K562 (cell line): ENCODE data around the gene CEND1. TPM values are rescaled to one million over a fixed set of nuclear protein-coding genes. Genes with fewer than 3 reads are reported as not detected.

Experiments used
- COPS2 ChIP-seq: fragments of 450-650 bp; conservative IDR thresholded peaks from 2 replicates; pipeline ENCODE4 v1.6.1; 2016; ENCODE audit warnings: mild to moderate bottlenecking, moderate library complexity
- EGR1 ChIP-seq: fragments of 450-650 bp; conservative IDR thresholded peaks from 2 replicates; pipeline ENCODE4 v1.6.1; 2017; ENCODE audit warnings: mild to moderate bottlenecking
- POLR3A ChIP-seq: IDR thresholded peaks from 2 replicates; pipeline ENCODE4 v1.6.1; 2011; ENCODE audit warnings: borderline replicate concordance, mild to moderate bottlenecking, moderate library complexity; ENCODE audit not compliant: insufficient read length, insufficient read depth; ENCODE audit errors: extremely low read depth
- SIRT6 ChIP-seq: IDR thresholded peaks from one replicate; pipeline ENCODE4 v1.6.1; 2012; ENCODE audit warnings: low read depth, mild to moderate bottlenecking, control low read depth, inconsistent platforms, low read length, moderate library complexity
- U2AF1 ChIP-seq: fragments of 200-400 bp; formaldehyde crosslinking; optimal IDR thresholded peaks from 2 replicates; pipeline ENCODE3; 2017; ENCODE audit warnings: mild to moderate bottlenecking, low read depth, low read length, moderate library complexity
- ZBTB7A ChIP-seq: IDR thresholded peaks from 2 replicates; pipeline ENCODE4 v1.6.1; 2011; ENCODE audit warnings: low read depth, mild to moderate bottlenecking, low read length, moderate library complexity, borderline replicate concordance; ENCODE audit not compliant: control insufficient read depth
- ZNF347 ChIP-seq: fragments of 450-650 bp; formaldehyde crosslinking; IDR thresholded peaks from 2 replicates; pipeline ENCODE4 v1.4.0; 2020; ENCODE audit warnings: low read depth, mild to moderate bottlenecking, moderate library complexity
- ZNF778 ChIP-seq: fragments of 450-650 bp; formaldehyde crosslinking; IDR thresholded peaks from 2 replicates; pipeline ENCODE4 v1.4.0; 2020; ENCODE audit warnings: mild to moderate bottlenecking, moderate library complexity
- polyA plus RNA-seq, 8 experiments: library from polyadenylated mRNA; depleted of rRNA in 4 of 8; stranded (reverse) in 5 of 8; unstranded in 3 of 8; fragments of >200 nt; fragmentation: Nextera tagmentation in 2 of 8; fragmentation: Illumina TruSeq in 1 of 8; extraction: Ambion mirVana in 2 of 8; extraction: Trizol in 1 of 8; gene quantifications; 2 replicates each; pipeline versions ENCODE4 v1.2.1 to v1.2.3, GENCODE V29; 2011 to 2014; ENCODE audit warnings: inconsistent platforms in 1 of 8, missing spikeins in 1 of 8
- total RNA-seq, 7 experiments: library from RNA; depleted of rRNA in 6 of 7; stranded (reverse); fragments of >200 nt in 6 of 7; fragmentation: Illumina TruSeq in 2 of 7; extraction: Trizol in 2 of 7; gene quantifications; 2 replicates each; pipeline versions ENCODE4 v1.2.1 to v1.2.3, GENCODE V29; 2011 to 2021; ENCODE audit warnings: low replicate concordance in 1 of 7
- TF ChIP-seq, protein P1 (sequence below): IDR thresholded peaks from 2 replicates; pipeline ENCODE4 v1.6.1; 2012; ENCODE audit warnings: low read depth, low read length, improper control_type of control experiment, borderline replicate concordance
- TF ChIP-seq, protein P2 (sequence below): fragments of 200-800 bp; sonication (Bioruptor generic); IDR thresholded peaks from 2 replicates; pipeline ENCODE4 v1.6.1; 2017; ENCODE audit warnings: missing genetic modification characterization, missing compliant biosample characterization
- TF ChIP-seq, protein P3 (sequence below): fragments of 450-650 bp; formaldehyde crosslinking; IDR thresholded peaks from 2 replicates; pipeline ENCODE4 v1.4.0; 2022; ENCODE audit warnings: missing genetic modification characterization
- TF ChIP-seq, protein P4 (sequence below): IDR thresholded peaks from 2 replicates; pipeline ENCODE4 v1.6.1; 2011; ENCODE audit warnings: borderline replicate concordance, low read depth, mild to moderate bottlenecking, moderate library complexity, low read length; ENCODE audit not compliant: insufficient read depth, poor library complexity, severe bottlenecking

Gene CEND1
- total and polyA plus RNA-seq, 9 of the 15 experiments (the other 6 are each of a cell fraction or from before 2014, with no cell fraction given): 0.13 to 0.18 (median 0.16) TPM; not detected in 6

DNA sequence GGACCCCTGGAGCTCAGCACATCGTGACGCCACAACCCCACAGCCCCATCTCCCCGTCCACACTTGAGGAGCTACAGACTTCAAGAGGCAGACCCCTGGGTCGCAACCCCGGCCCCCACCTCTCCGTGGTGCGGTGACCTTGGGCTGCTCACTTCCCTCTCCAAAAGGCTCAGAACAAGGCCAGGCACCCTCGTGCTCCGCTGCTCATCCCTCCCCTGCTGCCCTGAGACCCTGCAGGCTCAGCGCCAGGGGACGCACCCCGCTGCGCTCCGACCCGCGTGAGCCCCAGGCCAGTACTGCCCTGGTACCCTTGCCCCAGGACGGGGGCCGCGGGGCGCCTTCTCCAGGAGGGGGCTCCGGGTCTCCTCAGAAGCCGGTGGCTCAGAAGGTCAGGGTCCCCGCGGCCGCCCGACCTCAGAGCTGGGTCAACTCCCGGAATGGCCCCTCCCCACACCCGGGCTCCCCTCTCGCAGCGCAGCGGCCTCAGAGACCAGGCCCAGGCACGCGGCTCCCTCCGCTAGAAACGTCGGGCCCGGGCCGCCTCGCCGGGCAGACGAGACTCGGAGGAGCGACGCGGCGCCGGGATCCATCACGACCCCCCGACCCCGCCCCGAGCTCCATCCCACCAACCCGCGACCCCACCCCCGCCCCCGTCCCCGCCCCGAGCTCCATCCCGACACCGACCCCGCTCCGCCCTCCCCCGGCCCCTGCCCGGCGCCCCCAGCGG, 13.2 kb downstream of the CEND1 start (continued):
- TF ChIP-seq ZNF347 (no peak), ZNF778 (CRISPR knock-in tag) (no peak), COPS2 (no peak), SIRT6 (no peak), ZBTB7A (peak; percentile 53), EGR1 (0 out of 2 replicates have a peak, but pooled peaks have one; percentile 3), U2AF1 (no peak), POLR3A (no peak)
- TF ChIP-seq, protein P1, sequence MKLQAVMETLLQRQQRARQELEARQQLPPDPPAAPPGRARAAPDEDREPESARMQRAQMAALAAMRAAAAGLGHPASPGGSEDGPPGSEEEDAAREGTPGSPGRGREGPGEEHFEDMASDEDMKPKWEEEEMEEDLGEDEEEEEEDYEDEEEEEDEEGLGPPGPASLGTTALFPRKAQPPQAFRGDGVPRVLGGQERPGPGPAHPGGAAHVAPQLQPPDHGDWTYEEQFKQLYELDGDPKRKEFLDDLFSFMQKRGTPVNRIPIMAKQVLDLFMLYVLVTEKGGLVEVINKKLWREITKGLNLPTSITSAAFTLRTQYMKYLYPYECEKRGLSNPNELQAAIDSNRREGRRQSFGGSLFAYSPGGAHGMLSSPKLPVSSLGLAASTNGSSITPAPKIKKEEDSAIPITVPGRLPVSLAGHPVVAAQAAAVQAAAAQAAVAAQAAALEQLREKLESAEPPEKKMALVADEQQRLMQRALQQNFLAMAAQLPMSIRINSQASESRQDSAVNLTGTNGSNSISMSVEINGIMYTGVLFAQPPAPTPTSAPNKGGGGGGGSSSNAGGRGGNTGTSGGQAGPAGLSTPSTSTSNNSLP: no peak
- TF ChIP-seq, protein P2, sequence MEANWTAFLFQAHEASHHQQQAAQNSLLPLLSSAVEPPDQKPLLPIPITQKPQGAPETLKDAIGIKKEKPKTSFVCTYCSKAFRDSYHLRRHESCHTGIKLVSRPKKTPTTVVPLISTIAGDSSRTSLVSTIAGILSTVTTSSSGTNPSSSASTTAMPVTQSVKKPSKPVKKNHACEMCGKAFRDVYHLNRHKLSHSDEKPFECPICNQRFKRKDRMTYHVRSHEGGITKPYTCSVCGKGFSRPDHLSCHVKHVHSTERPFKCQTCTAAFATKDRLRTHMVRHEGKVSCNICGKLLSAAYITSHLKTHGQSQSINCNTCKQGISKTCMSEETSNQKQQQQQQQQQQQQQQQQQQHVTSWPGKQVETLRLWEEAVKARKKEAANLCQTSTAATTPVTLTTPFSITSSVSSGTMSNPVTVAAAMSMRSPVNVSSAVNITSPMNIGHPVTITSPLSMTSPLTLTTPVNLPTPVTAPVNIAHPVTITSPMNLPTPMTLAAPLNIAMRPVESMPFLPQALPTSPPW (CRISPR knock-in tag): no peak; the same call in 1 of the 2 replicates
- TF ChIP-seq, protein P3, sequence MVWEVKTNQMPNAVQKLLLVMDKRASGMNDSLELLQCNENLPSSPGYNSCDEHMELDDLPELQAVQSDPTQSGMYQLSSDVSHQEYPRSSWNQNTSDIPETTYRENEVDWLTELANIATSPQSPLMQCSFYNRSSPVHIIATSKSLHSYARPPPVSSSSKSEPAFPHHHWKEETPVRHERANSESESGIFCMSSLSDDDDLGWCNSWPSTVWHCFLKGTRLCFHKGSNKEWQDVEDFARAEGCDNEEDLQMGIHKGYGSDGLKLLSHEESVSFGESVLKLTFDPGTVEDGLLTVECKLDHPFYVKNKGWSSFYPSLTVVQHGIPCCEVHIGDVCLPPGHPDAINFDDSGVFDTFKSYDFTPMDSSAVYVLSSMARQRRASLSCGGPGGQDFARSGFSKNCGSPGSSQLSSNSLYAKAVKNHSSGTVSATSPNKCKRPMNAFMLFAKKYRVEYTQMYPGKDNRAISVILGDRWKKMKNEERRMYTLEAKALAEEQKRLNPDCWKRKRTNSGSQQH (CRISPR knock-in tag): no peak
- TF ChIP-seq, protein P4, sequence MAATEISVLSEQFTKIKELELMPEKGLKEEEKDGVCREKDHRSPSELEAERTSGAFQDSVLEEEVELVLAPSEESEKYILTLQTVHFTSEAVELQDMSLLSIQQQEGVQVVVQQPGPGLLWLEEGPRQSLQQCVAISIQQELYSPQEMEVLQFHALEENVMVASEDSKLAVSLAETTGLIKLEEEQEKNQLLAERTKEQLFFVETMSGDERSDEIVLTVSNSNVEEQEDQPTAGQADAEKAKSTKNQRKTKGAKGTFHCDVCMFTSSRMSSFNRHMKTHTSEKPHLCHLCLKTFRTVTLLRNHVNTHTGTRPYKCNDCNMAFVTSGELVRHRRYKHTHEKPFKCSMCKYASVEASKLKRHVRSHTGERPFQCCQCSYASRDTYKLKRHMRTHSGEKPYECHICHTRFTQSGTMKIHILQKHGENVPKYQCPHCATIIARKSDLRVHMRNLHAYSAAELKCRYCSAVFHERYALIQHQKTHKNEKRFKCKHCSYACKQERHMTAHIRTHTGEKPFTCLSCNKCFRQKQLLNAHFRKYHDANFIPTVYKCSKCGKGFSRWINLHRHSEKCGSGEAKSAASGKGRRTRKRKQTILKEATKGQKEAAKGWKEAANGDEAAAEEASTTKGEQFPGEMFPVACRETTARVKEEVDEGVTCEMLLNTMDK: no peak
